Mucosa of descending colon (tissue), 3 donors: ENCODE data around the gene HSPB9. TPM values are rescaled to one million over a fixed set of nuclear protein-coding genes. Genes with fewer than 3 reads are reported as not detected.

ENCODE experiments used
- ATAC-seq: fragments of 200-7000 bp; cut with Tn5 transposase; one replicate; pipeline ENCODE4 v1.9.1; 2020; ENCODE audit warnings: mild to moderate bottlenecking, moderate library complexity
- DNase-seq, 3 donors: peaks; one replicate each; pipeline ENCODE4 v3.0.0-alpha.2; 2020
- H3K36me3 ChIP-seq: fragments of 200-600 bp; one replicate; pipeline ENCODE4 v1.8.0; 2021; ENCODE audit warnings: low read depth, mild to moderate bottlenecking
- H3K4me1 ChIP-seq: fragments of 200-600 bp; one replicate; pipeline ENCODE4 v1.8.0; 2021; ENCODE audit warnings: low read depth, mild to moderate bottlenecking
- H3K4me3 ChIP-seq: fragments of 200-600 bp; one replicate; pipeline ENCODE4 v1.8.0; 2021; ENCODE audit warnings: mild to moderate bottlenecking
- H3K9me3 ChIP-seq: fragments of 200-600 bp; one replicate; pipeline ENCODE4 v1.8.0; 2021; ENCODE audit warnings: mild to moderate bottlenecking
- intact Hi-C, 2 donors: fragments of 100-400 bp; cut with DNase I in 1 of 2; cut with micrococcal nuclease in 1 of 2; formaldehyde crosslinking; loops; one replicate each; pipeline versions ENCODE4 v1.11.0 to v1.11.1; 2022; cut with DNase I, micrococcal nuclease
- total RNA-seq, 3 donors: library from RNA; stranded (reverse); fragmentation: NEBNext Ultra II Directional in 2 of 3; extraction: Animal tissue kit (Norgen Biotek cat#: 25700) in 2 of 3; gene quantifications; one replicate each; pipeline versions ENCODE4 v1.2.1 to v1.2.4, GENCODE V29; 2021 to 2023
- TF ChIP-seq, protein P1 (sequence below): fragments of 200-600 bp; IDR thresholded peaks from one replicate; pipeline ENCODE4 v1.8.0; 2022; ENCODE audit warnings: antibody characterized with exemption, mild to moderate bottlenecking
- donor health status: DM: no; HTN: no; CAD: no; lungs with moderate emphysema.
- donor health status: DM: no; HTN: no; CAD: no.
- donor health status: DM: no; HTN: yes; CAD: no.

The HSPB9 gene
- total RNA-seq, 3 donors from 2014 or later = 0.28 TPM; not detected in 2

- ATAC-seq (no peak), DNase-seq (no peak)
- Histone ChIP-seq H3K9me3 (no peaks in the 10 kb centered on the region), H3K36me3 (no peaks in the 10 kb centered on the region), H3K4me1 (no peaks in the 10 kb centered on the region), H3K4me3 (no peak overlapping the region)
- intact Hi-C loops = no loop called here
- TF ChIP-seq, protein P1, sequence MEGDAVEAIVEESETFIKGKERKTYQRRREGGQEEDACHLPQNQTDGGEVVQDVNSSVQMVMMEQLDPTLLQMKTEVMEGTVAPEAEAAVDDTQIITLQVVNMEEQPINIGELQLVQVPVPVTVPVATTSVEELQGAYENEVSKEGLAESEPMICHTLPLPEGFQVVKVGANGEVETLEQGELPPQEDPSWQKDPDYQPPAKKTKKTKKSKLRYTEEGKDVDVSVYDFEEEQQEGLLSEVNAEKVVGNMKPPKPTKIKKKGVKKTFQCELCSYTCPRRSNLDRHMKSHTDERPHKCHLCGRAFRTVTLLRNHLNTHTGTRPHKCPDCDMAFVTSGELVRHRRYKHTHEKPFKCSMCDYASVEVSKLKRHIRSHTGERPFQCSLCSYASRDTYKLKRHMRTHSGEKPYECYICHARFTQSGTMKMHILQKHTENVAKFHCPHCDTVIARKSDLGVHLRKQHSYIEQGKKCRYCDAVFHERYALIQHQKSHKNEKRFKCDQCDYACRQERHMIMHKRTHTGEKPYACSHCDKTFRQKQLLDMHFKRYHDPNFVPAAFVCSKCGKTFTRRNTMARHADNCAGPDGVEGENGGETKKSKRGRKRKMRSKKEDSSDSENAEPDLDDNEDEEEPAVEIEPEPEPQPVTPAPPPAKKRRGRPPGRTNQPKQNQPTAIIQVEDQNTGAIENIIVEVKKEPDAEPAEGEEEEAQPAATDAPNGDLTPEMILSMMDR = no peak
Measured at GRCh38 chr17:42079541-42079940, 43.1 kb upstream of the HSPB9 start.

DNA sequence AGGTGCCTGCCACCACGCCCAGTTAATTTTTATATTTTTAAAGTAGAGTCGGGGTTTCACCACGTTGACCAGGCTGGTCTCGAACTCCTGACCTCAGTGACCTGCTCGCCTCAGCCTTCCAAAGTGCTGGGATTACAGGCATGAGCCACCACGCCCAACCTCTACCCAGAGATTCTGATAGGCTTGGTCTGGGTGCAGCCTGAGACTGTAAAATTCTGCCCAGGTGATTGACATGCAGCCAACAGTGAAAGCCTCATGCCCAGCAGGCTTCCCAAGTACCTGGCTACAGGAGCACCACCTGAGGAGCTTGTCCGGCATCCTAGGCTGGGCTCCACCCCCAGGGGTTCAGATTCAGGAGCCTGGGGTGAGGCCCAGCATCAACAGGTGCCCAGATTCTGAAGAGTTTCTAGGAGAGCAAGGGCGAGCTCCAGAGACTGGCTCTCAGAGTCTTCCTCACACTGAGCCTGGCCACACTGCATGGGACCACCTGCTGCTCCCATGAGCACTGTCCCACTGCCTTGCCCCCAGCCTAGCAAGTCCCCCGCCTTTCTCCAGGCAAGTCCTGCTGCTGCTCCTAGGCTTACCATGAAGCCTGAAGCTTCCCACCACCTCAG is 41.0 kb upstream of the HSPB9 start:
- Histone ChIP-seq H3K4me1 (no peaks in the 10 kb centered on the region), H3K9me3 (no peaks in the 10 kb centered on the region), H3K4me3 (no peak overlapping the region), H3K36me3 (no peaks in the 10 kb centered on the region)
- ATAC-seq (peak; percentile 52), DNase-seq (no peak)
- TF ChIP-seq, protein P1 = no peak
- intact Hi-C loops = no loop called here

DNA sequence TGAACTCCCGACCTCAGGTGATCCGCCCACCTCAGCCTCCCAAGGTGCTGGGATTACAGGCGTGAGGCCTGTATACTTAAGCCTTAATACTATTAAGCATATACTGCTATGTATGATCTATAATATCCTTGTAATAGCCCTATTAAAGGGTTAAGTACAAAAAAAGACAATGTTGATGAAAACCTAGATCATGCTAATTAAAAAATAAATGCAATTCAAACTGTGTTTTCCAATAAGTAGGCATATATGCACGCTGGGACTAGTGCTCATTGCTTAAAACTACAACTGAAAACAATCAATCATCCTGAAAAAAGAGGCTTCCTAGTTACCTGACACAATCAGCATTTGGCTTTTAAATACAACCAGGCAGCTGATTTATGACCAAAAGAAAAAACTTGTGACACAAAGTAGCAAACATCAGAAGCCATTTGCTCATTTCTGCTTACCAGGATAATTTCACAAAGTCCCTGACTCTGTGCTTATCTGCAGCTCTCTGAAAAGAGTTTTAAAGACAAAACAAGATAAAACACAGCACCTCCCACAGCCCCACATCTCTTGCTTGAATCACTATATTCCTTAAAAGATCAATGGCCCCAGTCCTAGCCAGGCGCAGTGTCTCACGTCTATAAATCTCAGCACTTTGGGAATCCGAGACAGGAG is 35.4 kb upstream of the HSPB9 start:
- no peak overlapping the region for H3K4me3 ChIP-seq
- no peaks in the 10 kb centered on the region for H3K36me3 ChIP-seq
- DNase-seq (peak in 1 of 3 donors; percentile 2), ATAC-seq (no peak)
- TF ChIP-seq, protein P1 = no peak
- H3K4me1 ChIP-seq = no peaks in the 10 kb centered on the region
- no peaks in the 10 kb centered on the region for H3K9me3 ChIP-seq
- intact Hi-C loops = no loop called here

- Histone ChIP-seq H3K4me1 (no peaks in the 10 kb centered on the region), H3K9me3 (no peaks in the 10 kb centered on the region), H3K36me3 (no peaks in the 10 kb centered on the region), H3K4me3 (no peak overlapping the region)
- TF ChIP-seq, protein P1 = no peak
- intact Hi-C loops = no loop called here
- peak; percentile 55 for ATAC-seq
- DNase-seq = peak in 1 of 3 donors; percentile 40
Measured at GRCh38 chr17:42087736-42088705, 34.6 kb upstream of the HSPB9 start.

GRCh38 chr17:42088736-42089135 is 33.9 kb upstream of the HSPB9 start:
- H3K4me1 ChIP-seq = no peaks in the 10 kb centered on the region
- H3K9me3 ChIP-seq = no peaks in the 10 kb centered on the region
- intact Hi-C loops = no loop called here
- no peak overlapping the region for H3K4me3 ChIP-seq
- DNase-seq (peak in 1 of 3 donors; percentile 15), ATAC-seq (no peak)
- no peaks in the 10 kb centered on the region for H3K36me3 ChIP-seq
- TF ChIP-seq, protein P1 = no peak
